Psoas muscle (tissue), 8 donors: ENCODE measurements around the gene TMEM208. TPM values are rescaled to one million over a fixed set of nuclear protein-coding genes. Genes with fewer than 3 reads are reported as not detected.
A peak's percentile ranks its signal among the peaks of the same experiment; 100 is the strongest.

Experiments
- ATAC-seq, 4 donors: fragments of 200-7000 bp; cut with Tn5 transposase; one replicate each; pipeline ENCODE4 v1.9.1; 2020; ENCODE audit warnings: moderate library complexity in 3 of 4, mild to moderate bottlenecking in 2 of 4
- DNase-seq, 2 donors: peaks; one replicate each; pipeline ENCODE4 v3.0.0-alpha.2; 2020
- H3K27ac ChIP-seq: fragments of 200-600 bp; one replicate; pipeline ENCODE4 v1.8.0; 2022
- H3K27me3 ChIP-seq, 3 donors: fragments of 200-600 bp in 1 of 3; one replicate each; pipeline versions ENCODE4 v1.6.1 to v1.8.0; 2013 to 2022; ENCODE audit warnings: low read length in 2 of 3, mild to moderate bottlenecking in 2 of 3, moderate library complexity in 1 of 3; ENCODE audit not compliant: insufficient read depth in 3 of 3
- H3K36me3 ChIP-seq, 2 donors: fragments of 200-600 bp in 1 of 2; one replicate each; pipeline versions ENCODE4 v1.6.1 to v1.8.0; 2013 to 2022; ENCODE audit warnings: low read depth in 1 of 2, mild to moderate bottlenecking in 1 of 2, moderate library complexity in 1 of 2; ENCODE audit not compliant: insufficient read depth in 1 of 2
- H3K4me1 ChIP-seq: fragments of 200-600 bp; one replicate; pipeline ENCODE4 v1.8.0; 2022
- H3K4me3 ChIP-seq: fragments of 200-600 bp; one replicate; pipeline ENCODE4 v1.8.0; 2022; ENCODE audit warnings: mild to moderate bottlenecking
- H3K9me3 ChIP-seq: fragments of 200-600 bp; one replicate; pipeline ENCODE4 v1.8.0; 2022
- CTCF ChIP-seq: fragments of 200-600 bp; IDR thresholded peaks from one replicate; pipeline ENCODE4 v1.8.0; 2022; ENCODE audit warnings: antibody characterized with exemption
- WGBS, 3 donors: extraction: QIAGEN DNeasy Blood & Tissue Kit; methylation state at CpG; one replicate each; pipeline versions ENCODE4 v1.1.6 to v1.1.7; 2013; 5-methylcytosine and 5-hydroxymethylcytosine counted together
- intact Hi-C, 2 donors: fragments of 100-400 bp; cut with DNase I; formaldehyde crosslinking; loops; one replicate each; pipeline versions ENCODE4 v1.11.0 to v1.14.2; 2022
- polyA plus RNA-seq, 3 donors: library from polyadenylated mRNA; stranded (reverse); fragments of 200-250 nt; gene quantifications; one replicate each; pipeline ENCODE4 v1.2.3, GENCODE V29; 2013
- total RNA-seq, 4 donors: library from RNA; stranded (reverse); fragmentation: NEBNext Ultra II Directional in 2 of 4; extraction: Animal tissue kit (Norgen Biotek cat#: 25700) in 2 of 4; gene quantifications; one replicate each; pipeline versions ENCODE4 v1.2.1 to v1.2.4, GENCODE V29; 2021 to 2023
- donor health status: healthy with polysubstance abuse.
- donor health status: DM: no; HTN: no; CAD: no; lungs with moderate emphysema.
- donor health status: Bipolar disorder and iron deficiency.
- donor health status: healthy.
- donor health status: DM: yes; HTN: yes; CAD: no.
- donor health status: DM: no; HTN: no; CAD: no.
- donor health status: DM: no; HTN: no; CAD: no.
- donor health status: DM: yes; HTN: yes; CAD: no.

Gene TMEM208
- total and polyA plus RNA-seq, 7 donors, result 10.1 to 111 (median 32.7) TPM

GRCh38 chr16:67187175-67187890 is 39.6 kb upstream of the TMEM208 start:
- TF ChIP-seq CTCF, result no peak
- peaks cover 35% of the 10 kb centered on the region for H3K4me1 ChIP-seq
- no peak for ATAC-seq
- intact Hi-C loops, result no loop called here
- no peaks in the 10 kb centered on the region for H3K27me3 ChIP-seq
- no peak overlapping the region for H3K27ac ChIP-seq
- peak in 1 of 2 donors; percentile 52 for DNase-seq
- H3K36me3 ChIP-seq, result no peaks in the 10 kb centered on the region
- H3K9me3 ChIP-seq, result no peaks in the 10 kb centered on the region
- 53 to 59% (median 53%) methylated on average over 26 of the region's 26 CpGs for WGBS, 3 donors
- no peak overlapping the region for H3K4me3 ChIP-seq

- no peak for TF ChIP-seq CTCF
- H3K27ac ChIP-seq, result no peak overlapping the region
- H3K9me3 ChIP-seq, result no peaks in the 10 kb centered on the region
- H3K27me3 ChIP-seq, result no peaks in the 10 kb centered on the region
- no peak for ATAC-seq
- no peak overlapping the region for H3K4me3 ChIP-seq
- intact Hi-C loops, result no loop called here
- no peak for DNase-seq
- H3K4me1 ChIP-seq, result peaks cover 35% of the 10 kb centered on the region
- WGBS, 3 donors, result 65 to 79% (median 77%) methylated on average over 4 of the region's 4 CpGs
- H3K36me3 ChIP-seq, result no peaks in the 10 kb centered on the region
Observed at GRCh38 chr16:67188323-67188722, 38.6 kb upstream of the TMEM208 start.

- intact Hi-C loops, result no loop called here
Observed at GRCh38 chr16:67188798-67189197, 38.1 kb upstream of the TMEM208 start.

GRCh38 chr16:67190041-67190440 is 36.9 kb upstream of the TMEM208 start, which contains the start of gene EXOC3L1:
Gene EXOC3L1 (minus strand): TSS chr16:67190136. CDS start chr16:67189676, 460 bp downstream.
- WGBS, 3 donors, result 31 to 43% (median 41%) methylated on average over 6 of the region's 6 CpGs
- TF ChIP-seq CTCF, result no peak
- DNase-seq, result no peak
- peak within 1 kb of the TSS; percentile 11 for H3K4me3 ChIP-seq
- H3K9me3 ChIP-seq, result no peaks in the 10 kb centered on the region
- H3K27ac ChIP-seq, result no peak within 1 kb of the TSS
- no peaks in the 10 kb centered on the region for H3K27me3 ChIP-seq
- peaks cover 34% of the 10 kb centered on the region for H3K4me1 ChIP-seq
- no peak for ATAC-seq
- intact Hi-C loops, result loop anchor here in 1 of 2 donors (5.0 kb wide), 1 partner anchor 37 kb away; the partner anchor contains the start of gene TMEM208
- peaks cover 4 to 15% of the 10 kb centered on the region in 2 donors for H3K36me3 ChIP-seq

More at GRCh38 chr16:67188798-67189197, 38.1 kb upstream of the TMEM208 start:
- Histone ChIP-seq H3K36me3 (peaks cover 0 to 3% of the 10 kb centered on the region in 2 donors), H3K27me3 (no peaks in the 10 kb centered on the region), H3K4me3 (no peak overlapping the region), H3K4me1 (peaks cover 39% of the 10 kb centered on the region), H3K27ac (no peak overlapping the region), H3K9me3 (no peaks in the 10 kb centered on the region)
- DNase-seq, result peak in 1 of 2 donors; percentile 51
- no peak for TF ChIP-seq CTCF
- WGBS, 3 donors, result 87 to 90% (median 88%) methylated on average over 15 of the region's 15 CpGs
- ATAC-seq, result no peak
